Measurements from ENCODE around the gene RGS3.

The RGS3 gene

DNA sequence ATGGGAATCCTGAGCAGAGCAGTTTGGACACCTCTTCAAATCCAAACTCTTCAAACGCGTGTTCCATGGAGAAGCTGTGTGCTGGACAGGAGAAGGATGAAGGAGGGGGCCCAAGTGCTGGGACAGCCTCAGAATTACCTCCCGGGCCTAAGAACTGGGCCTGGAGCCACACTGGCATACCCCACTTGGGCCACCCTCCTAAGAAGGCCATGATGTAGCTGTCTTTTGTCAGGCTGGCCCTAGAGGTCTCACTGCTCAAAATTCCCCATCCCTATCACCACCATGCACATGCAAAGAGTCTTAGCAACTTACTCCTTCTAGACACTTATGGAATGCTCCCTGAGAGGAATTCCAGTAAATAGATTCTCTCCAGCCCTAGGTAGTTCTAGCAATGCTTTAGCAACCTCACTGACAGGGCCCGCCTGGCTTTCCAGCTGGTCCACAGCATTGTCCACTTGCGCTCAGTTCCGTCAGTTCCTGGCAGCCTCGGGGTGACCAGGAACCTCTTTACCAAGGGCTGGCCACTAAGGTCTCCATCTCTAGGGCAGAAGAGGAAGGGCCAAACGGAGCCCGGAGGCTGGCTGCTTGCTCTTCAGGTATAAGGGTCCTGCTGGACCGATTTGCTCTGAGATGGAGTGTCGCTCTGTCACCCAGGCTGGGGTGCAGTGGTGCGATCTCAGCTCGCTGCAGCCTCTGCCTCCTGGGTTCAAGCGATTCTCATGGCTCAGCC lies 75.3 kb downstream of the RGS3 start:
- TF ChIP-seq, protein P1, sequence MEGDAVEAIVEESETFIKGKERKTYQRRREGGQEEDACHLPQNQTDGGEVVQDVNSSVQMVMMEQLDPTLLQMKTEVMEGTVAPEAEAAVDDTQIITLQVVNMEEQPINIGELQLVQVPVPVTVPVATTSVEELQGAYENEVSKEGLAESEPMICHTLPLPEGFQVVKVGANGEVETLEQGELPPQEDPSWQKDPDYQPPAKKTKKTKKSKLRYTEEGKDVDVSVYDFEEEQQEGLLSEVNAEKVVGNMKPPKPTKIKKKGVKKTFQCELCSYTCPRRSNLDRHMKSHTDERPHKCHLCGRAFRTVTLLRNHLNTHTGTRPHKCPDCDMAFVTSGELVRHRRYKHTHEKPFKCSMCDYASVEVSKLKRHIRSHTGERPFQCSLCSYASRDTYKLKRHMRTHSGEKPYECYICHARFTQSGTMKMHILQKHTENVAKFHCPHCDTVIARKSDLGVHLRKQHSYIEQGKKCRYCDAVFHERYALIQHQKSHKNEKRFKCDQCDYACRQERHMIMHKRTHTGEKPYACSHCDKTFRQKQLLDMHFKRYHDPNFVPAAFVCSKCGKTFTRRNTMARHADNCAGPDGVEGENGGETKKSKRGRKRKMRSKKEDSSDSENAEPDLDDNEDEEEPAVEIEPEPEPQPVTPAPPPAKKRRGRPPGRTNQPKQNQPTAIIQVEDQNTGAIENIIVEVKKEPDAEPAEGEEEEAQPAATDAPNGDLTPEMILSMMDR (IDR thresholded peaks at IDR 0.05; ENCODE audit: low read depth, low read length) = no peak
- no peak for DNase-seq (ENCODE audit: extremely low read depth, low read depth)

DNA sequence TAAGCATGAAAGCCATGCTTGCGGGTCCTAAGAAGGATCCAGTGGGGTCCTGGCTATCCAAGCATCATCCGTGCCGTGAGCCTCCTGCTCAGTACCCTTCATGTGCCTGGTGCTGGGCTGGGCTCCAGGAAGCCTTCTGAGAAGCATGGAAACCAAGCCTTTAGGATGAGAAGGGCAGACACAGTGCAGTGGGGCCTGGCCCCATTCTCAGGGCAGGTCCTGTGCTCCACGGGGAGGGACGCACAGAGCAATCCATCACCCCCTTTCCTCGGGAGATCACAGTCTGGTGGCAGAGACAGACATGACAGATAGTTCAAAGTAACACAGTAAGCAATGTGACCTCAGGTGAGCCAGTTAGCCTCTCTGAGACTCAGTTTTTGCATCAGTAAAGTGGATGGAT lies 76.9 kb downstream of the RGS3 start:
- no peak for DNase-seq (ENCODE audit: extremely low read depth, low read depth)
- TF ChIP-seq, protein P1 (IDR thresholded peaks at IDR 0.05; ENCODE audit: low read depth, low read length) = no peak

DNA sequence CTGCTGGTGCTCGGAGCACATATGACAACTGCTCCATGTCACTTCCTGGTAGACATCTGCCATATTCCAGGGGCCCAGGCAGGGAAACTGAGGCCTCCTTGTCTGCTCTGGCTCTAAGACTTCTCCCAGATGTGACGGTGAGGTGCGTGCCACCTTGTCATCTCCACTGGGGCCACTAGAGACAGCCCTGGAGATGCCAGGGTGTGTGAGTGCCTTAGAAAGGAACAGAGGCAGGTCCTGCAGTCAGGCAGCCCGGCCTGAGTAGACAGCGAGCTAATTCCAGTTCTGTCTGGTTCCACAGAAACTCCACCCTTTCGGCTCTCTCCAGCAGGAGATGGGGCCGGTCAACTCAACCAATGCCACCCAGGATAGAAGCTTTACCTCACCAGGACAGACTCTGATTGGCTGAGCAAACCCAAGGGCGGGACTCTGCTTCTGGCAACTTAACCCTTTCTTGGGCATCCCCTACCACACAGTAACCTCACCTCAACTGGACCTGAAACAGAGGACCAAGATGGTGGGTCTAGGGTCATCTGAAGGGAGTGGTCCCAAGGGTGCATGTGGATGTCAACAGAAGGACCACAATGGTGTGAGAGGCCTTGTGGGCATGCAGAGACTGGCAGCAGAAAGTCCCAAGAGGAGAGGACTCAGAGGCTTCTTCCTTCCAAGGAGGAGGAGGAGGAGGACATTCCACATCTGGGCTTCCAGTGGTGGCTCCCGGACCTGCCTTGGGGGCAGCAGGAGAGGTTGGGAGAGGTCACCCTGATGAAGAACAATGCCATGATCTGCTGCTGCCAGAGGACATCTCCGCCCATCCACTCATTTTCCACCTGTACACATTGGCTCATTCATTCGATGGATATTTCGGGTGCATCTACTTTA lies 77.7 kb downstream of the RGS3 start:
- TF ChIP-seq, protein P1 (IDR thresholded peaks at IDR 0.05; ENCODE audit: low read depth, low read length) = no peak
- DNase-seq (ENCODE audit: extremely low read depth, low read depth) = no peak

DNA sequence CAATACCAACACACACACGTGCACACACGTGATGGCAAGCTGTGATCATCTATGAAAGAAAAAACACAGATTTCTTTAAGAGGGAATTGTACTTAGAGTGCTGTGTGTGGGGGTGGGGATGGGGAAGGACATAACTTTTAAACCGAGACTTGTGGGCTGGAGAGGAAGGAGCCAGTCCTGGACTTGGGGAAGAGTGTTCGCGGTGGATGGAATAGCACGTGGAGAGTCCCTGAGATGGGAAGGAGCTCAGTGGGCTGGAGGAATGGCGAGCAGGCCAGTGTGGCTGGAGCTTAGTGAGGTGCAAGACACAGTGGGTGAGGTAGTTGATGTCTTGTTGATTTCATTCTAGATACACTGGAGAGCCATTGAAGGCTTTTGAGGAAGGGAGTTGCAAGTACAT lies 78.5 kb downstream of the RGS3 start:
- TF ChIP-seq, protein P1 (IDR thresholded peaks at IDR 0.05; ENCODE audit: low read depth, low read length) = no peak
- DNase-seq (ENCODE audit: extremely low read depth, low read depth) = no peak

DNA sequence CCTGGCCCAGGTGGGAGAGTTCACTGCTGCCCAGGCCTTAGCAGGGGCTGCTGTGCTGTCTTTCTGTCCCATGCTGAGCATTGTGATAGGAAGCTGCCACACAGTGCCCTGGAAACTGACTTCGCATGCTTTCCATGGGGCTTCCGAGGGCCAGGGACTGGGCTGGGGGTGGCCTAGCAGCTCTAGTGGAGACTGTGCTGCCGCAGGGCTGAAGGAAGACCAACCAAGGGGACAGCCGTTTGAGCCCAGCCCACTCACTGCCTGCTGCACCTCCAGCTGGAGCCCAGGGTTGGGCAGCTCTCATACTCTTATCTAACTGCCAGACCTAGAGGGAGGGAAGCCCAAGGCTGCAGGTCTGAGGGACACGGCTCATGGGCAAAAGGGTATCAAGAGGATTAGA lies 79.2 kb downstream of the RGS3 start:
- DNase-seq (ENCODE audit: extremely low read depth, low read depth) = no peak
- TF ChIP-seq, protein P1 (IDR thresholded peaks at IDR 0.05; ENCODE audit: low read depth, low read length) = no peak

DNA sequence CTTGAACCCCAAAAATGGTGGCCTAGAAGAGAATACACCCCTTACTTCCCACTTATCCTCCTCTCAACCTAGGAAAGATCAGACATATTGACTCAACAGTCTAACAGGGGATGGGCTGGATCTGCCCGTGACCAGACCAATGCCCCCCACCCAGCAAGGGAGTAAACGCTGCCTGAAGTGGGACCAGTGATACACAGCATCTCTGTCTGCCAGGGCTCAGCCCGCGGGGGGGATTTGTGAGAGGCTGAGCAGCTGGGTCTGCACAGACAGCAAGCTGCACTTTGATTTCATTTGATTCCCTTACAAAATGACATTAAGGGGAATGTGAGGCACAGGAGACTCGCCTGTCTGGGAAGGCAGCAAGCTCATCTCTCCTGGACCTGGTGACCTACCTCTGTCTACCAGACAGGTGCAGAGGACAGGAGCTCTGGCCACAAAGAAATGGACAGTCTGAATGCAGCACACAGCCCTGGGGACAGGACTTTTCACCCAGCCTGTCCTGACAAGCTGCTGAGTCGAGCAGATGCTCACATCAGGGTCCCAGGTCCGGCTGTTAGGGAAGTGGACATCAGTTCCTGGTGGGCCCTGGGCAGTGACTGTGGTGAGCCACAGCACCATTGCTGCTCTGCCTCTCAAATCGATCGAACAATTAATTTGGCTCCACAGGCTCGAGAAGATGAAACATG lies 79.9 kb downstream of the RGS3 start:
- TF ChIP-seq, protein P1 (IDR thresholded peaks at IDR 0.05; ENCODE audit: low read depth, low read length) = no peak
- no peak for DNase-seq (ENCODE audit: extremely low read depth, low read depth)

DNA sequence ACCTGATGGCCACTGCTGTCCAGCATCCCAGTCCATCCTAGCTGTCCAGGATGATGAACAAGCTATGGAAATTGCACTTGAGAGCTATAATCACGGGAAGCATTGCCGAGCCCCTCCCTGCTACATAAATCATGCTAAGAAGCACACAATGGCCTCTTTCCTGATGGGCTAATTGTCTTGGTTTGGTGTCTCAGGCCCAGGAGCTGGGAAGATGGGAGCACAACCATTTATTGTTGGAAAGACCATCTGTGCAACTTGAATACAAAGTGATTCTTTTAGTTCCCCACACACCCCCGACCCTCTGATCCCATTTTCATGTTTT lies 80.4 kb downstream of the RGS3 start:
- DNase-seq (ENCODE audit: extremely low read depth, low read depth) = no peak
- TF ChIP-seq, protein P1 (IDR thresholded peaks at IDR 0.05; ENCODE audit: low read depth, low read length) = no peak
